B cell (primary cell): ENCODE results near the gene TTC28. TPM values are rescaled to one million over a fixed set of nuclear protein-coding genes. Genes with fewer than 3 reads are reported as not detected.

ENCODE experiments used
- ATAC-seq: fragments of 200-7000 bp; cut with Tn5 transposase; one replicate; pipeline ENCODE4 v1.10.0; 2021; ENCODE audit warnings: low read depth, mild to moderate bottlenecking, moderate number of reproducible peaks, moderate library complexity
- CTCF ChIA-PET: fragments of 350-600 bp; sonication (Branson Sonifier 250); formaldehyde crosslinking; loops from one replicate; lab custom pipeline; 2021; ENCODE audit warnings: antibody characterized with exemption, inconsistent platforms; lab: Charles Lee
- POLR2A ChIA-PET: fragments of 350-600 bp; sonication (Branson Sonifier 250); formaldehyde crosslinking; loops from one replicate; lab custom pipeline; 2021; ENCODE audit warnings: antibody characterized with exemption; lab: Charles Lee
- DNase-seq: peaks from one replicate; pipeline ENCODE4 v3.0.0; 2013
- H2AFZ ChIP-seq: 2 replicates; pipeline ENCODE4 v1.6.1; 2012; ENCODE audit warnings: mild to moderate bottlenecking, low read depth, low read length; ENCODE audit not compliant: insufficient read depth, poor library complexity, severe bottlenecking
- H3K27ac ChIP-seq, 2 donors: 1 replicate in 1 of 2; 2 replicates in 1 of 2; pipeline ENCODE4 v1.5.1; 2012 to 2013; ENCODE audit warnings: low read length in 2 of 2, mild to moderate bottlenecking in 2 of 2, moderate library complexity in 1 of 2
- H3K27me3 ChIP-seq, 4 experiments: fragments of 200-600 bp in 1 of 4; sonication (generic) in 1 of 4; replicated peaks in 1 of 4; 1 replicate in 2 of 4; 2 replicates in 2 of 4; pipeline versions ENCODE4 v1.6.1 to v1.7.0; 2013 to 2016; ENCODE audit warnings: low read length in 3 of 4, mild to moderate bottlenecking in 2 of 4, mixed read lengths in 1 of 4, moderate library complexity in 1 of 4; ENCODE audit not compliant: insufficient read depth in 4 of 4, control insufficient read depth in 3 of 4; ENCODE audit errors: control extremely low read depth in 1 of 4
- H3K36me3 ChIP-seq, 2 experiments: replicated peaks in 1 of 2; 1 replicate in 1 of 2; 2 replicates in 1 of 2; pipeline versions ENCODE4 v1.6.1 to v1.7.1; 2013; ENCODE audit warnings: low read length in 1 of 2; ENCODE audit not compliant: insufficient read depth in 2 of 2, control insufficient read depth in 1 of 2; ENCODE audit errors: control extremely low read depth in 1 of 2, extremely low read depth in 1 of 2
- H3K4me1 ChIP-seq, 2 donors: fragments of 200-600 bp in 1 of 2; sonication (generic) in 1 of 2; 1 replicate in 1 of 2; 2 replicates in 1 of 2; pipeline versions ENCODE4 v1.5.1 to v1.6.1; 2013 to 2017; ENCODE audit warnings: low read length in 2 of 2; ENCODE audit not compliant: control insufficient read depth in 2 of 2, insufficient read depth in 2 of 2
- H3K4me2 ChIP-seq: replicated peaks from 2 replicates; pipeline ENCODE3; 2012; ENCODE audit warnings: mild to moderate bottlenecking, low read depth, low read length; ENCODE audit not compliant: poor library complexity, severe bottlenecking
- H3K4me3 ChIP-seq, 5 experiments: fragments of 200-600 bp in 1 of 5; sonication (generic) in 1 of 5; 1 replicate in 3 of 5; 2 replicates in 2 of 5; pipeline versions ENCODE4 v1.5.1 to v1.7.0; 2011 to 2016; ENCODE audit warnings: low read length in 4 of 5, mild to moderate bottlenecking in 4 of 5, low read depth in 2 of 5, control low read depth in 1 of 5, moderate library complexity in 1 of 5; ENCODE audit not compliant: insufficient read depth in 1 of 5; ENCODE audit errors: control extremely low read depth in 1 of 5, extremely low read depth in 1 of 5
- H3K79me2 ChIP-seq: fragments of 200-600 bp; sonication (generic); one replicate; pipeline ENCODE4 v1.6.0; 2016; ENCODE audit warnings: low read length; ENCODE audit not compliant: control insufficient read depth, insufficient read depth
- H3K9ac ChIP-seq: fragments of 200-600 bp; sonication (generic); 2 replicates; pipeline ENCODE4 v1.6.1; 2017; ENCODE audit warnings: mild to moderate bottlenecking, low read length, moderate library complexity
- H3K9me3 ChIP-seq, 3 donors: one replicate each; pipeline versions ENCODE4 v1.6.1 to v1.7.1; 2013; ENCODE audit warnings: low read length in 2 of 3; ENCODE audit not compliant: control insufficient read depth in 2 of 3, insufficient read depth in 1 of 3; ENCODE audit errors: control extremely low read depth in 1 of 3
- H4K20me1 ChIP-seq: 2 replicates; pipeline ENCODE4 v1.6.0; 2012; ENCODE audit warnings: mild to moderate bottlenecking, low read length; ENCODE audit not compliant: insufficient read depth, control insufficient read depth, poor library complexity, severe bottlenecking
- H3K27ac Mint-ChIP-seq: one replicate; pipeline ENCODE4 v1.8.0; 2021; ENCODE audit warnings: mixed read lengths
- H3K27me3 Mint-ChIP-seq: one replicate; pipeline ENCODE4 v1.8.0; 2021; ENCODE audit warnings: mixed read lengths
- H3K4me1 Mint-ChIP-seq: one replicate; pipeline ENCODE4 v1.8.0; 2021; ENCODE audit warnings: mixed read lengths
- H3K4me3 Mint-ChIP-seq: one replicate; pipeline ENCODE4 v1.8.0; 2021; ENCODE audit warnings: mixed read lengths
- H3K9me3 Mint-ChIP-seq: one replicate; pipeline ENCODE4 v1.8.0; 2022; ENCODE audit warnings: mixed read lengths; ENCODE audit not compliant: insufficient read depth
- EZH2 ChIP-seq: IDR thresholded peaks from 2 replicates; pipeline ENCODE4 v1.6.1; 2012; ENCODE audit warnings: borderline replicate concordance, low read depth, mild to moderate bottlenecking, moderate library complexity, low read length; ENCODE audit not compliant: insufficient read depth, poor library complexity, severe bottlenecking
- WGBS: methylation state at CpG from one replicate; pipeline ENCODE4 v1.1.5; 2013; ENCODE audit warnings: missing lambda C conversion rate; ENCODE audit not compliant: insufficient coverage; 5-methylcytosine and 5-hydroxymethylcytosine counted together
- intact Hi-C: fragments of 100-400 bp; cut with micrococcal nuclease; formaldehyde crosslinking; loops from one replicate; pipeline ENCODE4 v1.10.0; 2022
- polyA plus RNA-seq: library from polyadenylated mRNA; depleted of rRNA; stranded (reverse); fragments of >200 nt; gene quantifications from 2 replicates; pipeline ENCODE4 v1.2.3, GENCODE V29; 2012
- total RNA-seq, 2 donors: library from RNA; stranded (reverse); fragments of 120-200 nt in 1 of 2; gene quantifications; 1 replicate in 1 of 2; 2 replicates in 1 of 2; pipeline versions ENCODE4 v1.2.3 to v1.2.4, GENCODE V29; 2013 to 2022
- TF ChIP-seq, protein P1 (sequence below): fragments of 200-600 bp; IDR thresholded peaks from one replicate; pipeline ENCODE4 v1.8.0; 2022; ENCODE audit warnings: antibody characterized with exemption, mild to moderate bottlenecking

The TTC28 gene
- total and polyA plus RNA-seq, 2 donors (not counting 1 experiment from before 2014, with no cell fraction given) = 4.5 to 7.3 TPM

DNA sequence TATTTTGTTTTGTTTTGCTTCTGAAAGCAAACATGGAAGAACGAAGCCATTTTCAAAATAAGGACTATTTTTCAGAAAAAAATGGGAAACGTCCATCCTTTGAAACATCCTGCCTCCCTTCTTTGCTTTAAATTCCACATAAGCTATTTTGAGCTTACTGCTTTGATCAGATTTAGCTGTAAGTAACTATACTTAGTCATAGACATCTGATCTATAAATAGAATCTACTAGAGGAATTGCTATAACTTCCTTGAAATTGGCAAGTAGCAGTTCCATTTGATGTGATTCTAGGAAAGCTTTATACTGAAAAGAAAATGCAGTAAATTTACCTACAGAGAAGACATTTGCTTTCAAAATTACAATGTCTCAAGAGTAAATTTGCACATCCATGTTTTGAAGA lies 305.8 kb downstream of the TTC28 start:
- ATAC-seq (no peak), DNase-seq (no peak)
- H4K20me1 ChIP-seq = no peaks in the 10 kb centered on the region
- Mint-ChIP-seq H3K4me1 (no peaks in the 10 kb centered on the region), H3K4me3 (no peak overlapping the region), H3K9me3 (no peaks in the 10 kb centered on the region), H3K27me3 (peaks cover 5% of the 10 kb centered on the region), H3K27ac (no peak overlapping the region)
- no CpG with 5 or more reads among the region's 2 CpGs for WGBS
- intact Hi-C loops = no loop called here
- H3K36me3 ChIP-seq = no peaks in the 10 kb centered on the region
- H3K79me2 ChIP-seq = no peaks in the 10 kb centered on the region
- H3K27me3 ChIP-seq = no peaks in the 10 kb centered on the region
- no peak overlapping the region for H3K27ac ChIP-seq
- no peak overlapping the region for H3K4me2 ChIP-seq
- H2AFZ ChIP-seq = no peak overlapping the region
- H3K4me1 ChIP-seq = no peaks in the 10 kb centered on the region
- no peak overlapping the region for H3K4me3 ChIP-seq
- H3K9ac ChIP-seq = no peak overlapping the region
- POLR2A ChIA-PET = no interaction called here
- no peaks in the 10 kb centered on the region for H3K9me3 ChIP-seq
- CTCF ChIA-PET = no interaction called here
- no peak for TF ChIP-seq EZH2
- TF ChIP-seq, protein P1, sequence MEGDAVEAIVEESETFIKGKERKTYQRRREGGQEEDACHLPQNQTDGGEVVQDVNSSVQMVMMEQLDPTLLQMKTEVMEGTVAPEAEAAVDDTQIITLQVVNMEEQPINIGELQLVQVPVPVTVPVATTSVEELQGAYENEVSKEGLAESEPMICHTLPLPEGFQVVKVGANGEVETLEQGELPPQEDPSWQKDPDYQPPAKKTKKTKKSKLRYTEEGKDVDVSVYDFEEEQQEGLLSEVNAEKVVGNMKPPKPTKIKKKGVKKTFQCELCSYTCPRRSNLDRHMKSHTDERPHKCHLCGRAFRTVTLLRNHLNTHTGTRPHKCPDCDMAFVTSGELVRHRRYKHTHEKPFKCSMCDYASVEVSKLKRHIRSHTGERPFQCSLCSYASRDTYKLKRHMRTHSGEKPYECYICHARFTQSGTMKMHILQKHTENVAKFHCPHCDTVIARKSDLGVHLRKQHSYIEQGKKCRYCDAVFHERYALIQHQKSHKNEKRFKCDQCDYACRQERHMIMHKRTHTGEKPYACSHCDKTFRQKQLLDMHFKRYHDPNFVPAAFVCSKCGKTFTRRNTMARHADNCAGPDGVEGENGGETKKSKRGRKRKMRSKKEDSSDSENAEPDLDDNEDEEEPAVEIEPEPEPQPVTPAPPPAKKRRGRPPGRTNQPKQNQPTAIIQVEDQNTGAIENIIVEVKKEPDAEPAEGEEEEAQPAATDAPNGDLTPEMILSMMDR = no peak

DNA sequence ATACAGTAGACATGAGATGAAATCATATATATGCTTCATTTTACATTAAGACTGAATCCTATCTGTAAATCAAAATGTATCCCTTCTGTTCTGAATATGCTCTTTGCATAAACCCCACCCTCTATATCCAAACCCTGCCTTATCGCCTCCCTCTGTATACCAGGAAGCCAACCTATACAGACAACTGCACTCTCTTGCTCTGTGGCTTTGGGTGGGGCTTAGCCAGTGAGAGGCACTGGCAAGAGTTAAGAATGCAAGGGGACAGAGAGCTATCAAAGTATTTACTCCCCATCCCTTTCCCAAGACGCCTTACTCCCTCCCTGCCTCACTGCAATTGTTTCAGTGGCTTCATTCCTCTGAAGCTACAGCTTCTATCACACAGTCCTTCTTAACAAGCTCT lies 309.8 kb downstream of the TTC28 start:
- no peaks in the 10 kb centered on the region for H3K36me3 ChIP-seq
- H3K9me3 ChIP-seq = peaks cover 0 to 1% (median 0%) of the 10 kb centered on the region in 3 donors
- H3K4me3 ChIP-seq = no peak overlapping the region
- WGBS = 55% methylated on average over 1 of the region's 2 CpGs
- Mint-ChIP-seq H3K9me3 (peaks cover 5% of the 10 kb centered on the region), H3K27me3 (peaks cover 9% of the 10 kb centered on the region), H3K27ac (no peak overlapping the region), H3K4me3 (no peak overlapping the region), H3K4me1 (no peaks in the 10 kb centered on the region)
- TF ChIP-seq, protein P1 = no peak
- TF ChIP-seq EZH2 = no peak
- H3K27ac ChIP-seq = no peak overlapping the region
- POLR2A ChIA-PET = no interaction called here
- peaks cover 0 to 3% (median 0%) of the 10 kb centered on the region in 4 experiments for H3K27me3 ChIP-seq
- no peaks in the 10 kb centered on the region for H3K4me1 ChIP-seq
- H2AFZ ChIP-seq = no peak overlapping the region
- intact Hi-C loops = no loop called here
- no peaks in the 10 kb centered on the region for H4K20me1 ChIP-seq
- ATAC-seq = no peak
- H3K79me2 ChIP-seq = no peaks in the 10 kb centered on the region
- no peak for DNase-seq
- CTCF ChIA-PET = no interaction called here
- H3K4me2 ChIP-seq = no peak overlapping the region
- H3K9ac ChIP-seq = no peak overlapping the region
